ENCODE data around the gene ENTPD8. TPM values are rescaled to one million over a fixed set of nuclear protein-coding genes. Genes with fewer than 3 reads are reported as not detected.

Gene ENTPD8
- total RNA-seq, 1 donor, result not detected

DNA sequence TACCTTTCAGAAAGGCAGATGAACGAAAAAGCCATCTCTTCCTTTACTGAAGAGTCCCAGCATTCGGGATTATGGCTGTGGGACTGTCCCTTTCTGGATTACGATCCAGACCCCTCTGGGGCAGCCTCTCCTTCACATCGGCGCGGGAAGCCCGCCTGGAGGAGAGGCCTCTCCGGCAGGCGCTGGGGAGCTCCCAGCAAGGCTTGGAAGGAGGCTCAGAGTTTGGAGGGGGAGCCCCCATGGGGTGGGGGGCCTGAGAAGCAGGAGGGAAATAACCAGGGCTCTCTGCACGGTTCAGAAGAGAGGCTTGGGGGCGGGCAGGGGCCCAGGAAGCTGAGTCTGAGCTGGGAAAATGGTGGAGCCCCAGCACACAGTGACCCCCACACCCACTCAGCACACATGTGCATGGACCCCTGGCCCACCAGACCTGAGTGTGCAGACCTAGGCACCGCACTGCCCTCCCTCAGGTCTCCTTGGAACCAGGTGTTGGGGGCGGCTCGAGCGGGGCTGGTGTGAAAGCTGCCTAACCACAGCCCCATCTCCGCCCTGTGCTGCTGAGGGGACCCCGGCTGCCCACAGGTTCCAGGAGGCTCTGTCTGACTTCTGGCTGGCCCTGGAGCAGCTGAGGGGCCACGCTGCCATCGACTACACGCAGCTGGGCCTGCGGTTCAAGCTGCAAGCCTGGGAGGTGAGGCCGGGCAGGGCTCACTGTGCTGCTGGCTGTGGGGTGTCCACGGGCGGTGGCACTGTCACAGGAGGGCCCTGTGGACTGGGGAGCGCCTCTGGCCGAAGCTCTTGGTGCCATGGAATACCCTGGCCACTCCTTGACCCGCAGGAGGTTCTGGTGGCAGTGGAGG, 13.5 kb downstream of the ENTPD8 start:
- no peak overlapping the region for H2AFZ ChIP-seq (ENCODE audit: low read length)
- no peaks in the 10 kb centered on the region for H3K79me2 ChIP-seq (ENCODE audit: insufficient read depth, low read length)
- peak; percentile 82 for DNase-seq (ENCODE audit: insufficient read length, low spot score, missing footprints)
- H4K20me1 ChIP-seq (ENCODE audit: insufficient read depth, low read length), result no peaks in the 10 kb centered on the region
- H3K27me3 ChIP-seq (ENCODE audit: insufficient read depth, low read length), result no peaks in the 10 kb centered on the region
- TF ChIP-seq, protein P1, sequence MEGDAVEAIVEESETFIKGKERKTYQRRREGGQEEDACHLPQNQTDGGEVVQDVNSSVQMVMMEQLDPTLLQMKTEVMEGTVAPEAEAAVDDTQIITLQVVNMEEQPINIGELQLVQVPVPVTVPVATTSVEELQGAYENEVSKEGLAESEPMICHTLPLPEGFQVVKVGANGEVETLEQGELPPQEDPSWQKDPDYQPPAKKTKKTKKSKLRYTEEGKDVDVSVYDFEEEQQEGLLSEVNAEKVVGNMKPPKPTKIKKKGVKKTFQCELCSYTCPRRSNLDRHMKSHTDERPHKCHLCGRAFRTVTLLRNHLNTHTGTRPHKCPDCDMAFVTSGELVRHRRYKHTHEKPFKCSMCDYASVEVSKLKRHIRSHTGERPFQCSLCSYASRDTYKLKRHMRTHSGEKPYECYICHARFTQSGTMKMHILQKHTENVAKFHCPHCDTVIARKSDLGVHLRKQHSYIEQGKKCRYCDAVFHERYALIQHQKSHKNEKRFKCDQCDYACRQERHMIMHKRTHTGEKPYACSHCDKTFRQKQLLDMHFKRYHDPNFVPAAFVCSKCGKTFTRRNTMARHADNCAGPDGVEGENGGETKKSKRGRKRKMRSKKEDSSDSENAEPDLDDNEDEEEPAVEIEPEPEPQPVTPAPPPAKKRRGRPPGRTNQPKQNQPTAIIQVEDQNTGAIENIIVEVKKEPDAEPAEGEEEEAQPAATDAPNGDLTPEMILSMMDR (IDR thresholded peaks at IDR 0.05; ENCODE audit: extremely low read depth, low read depth, low read length), result no peak
- no peak overlapping the region for H3K4me2 ChIP-seq (ENCODE audit: insufficient read depth, low read length)
- H3K36me3 ChIP-seq (ENCODE audit: insufficient read depth, low read length), result no peaks in the 10 kb centered on the region
- H3K4me1 ChIP-seq (ENCODE audit: insufficient read depth, low read length), result peaks cover 4% of the 10 kb centered on the region
- no peak overlapping the region for H3K4me3 ChIP-seq (ENCODE audit: insufficient read depth, low read length)
- H3K27ac ChIP-seq (ENCODE audit: low read depth, low read length), result no peak overlapping the region
- H3K9me3 ChIP-seq (ENCODE audit: low read depth, low read length), result no peaks in the 10 kb centered on the region

DNA sequence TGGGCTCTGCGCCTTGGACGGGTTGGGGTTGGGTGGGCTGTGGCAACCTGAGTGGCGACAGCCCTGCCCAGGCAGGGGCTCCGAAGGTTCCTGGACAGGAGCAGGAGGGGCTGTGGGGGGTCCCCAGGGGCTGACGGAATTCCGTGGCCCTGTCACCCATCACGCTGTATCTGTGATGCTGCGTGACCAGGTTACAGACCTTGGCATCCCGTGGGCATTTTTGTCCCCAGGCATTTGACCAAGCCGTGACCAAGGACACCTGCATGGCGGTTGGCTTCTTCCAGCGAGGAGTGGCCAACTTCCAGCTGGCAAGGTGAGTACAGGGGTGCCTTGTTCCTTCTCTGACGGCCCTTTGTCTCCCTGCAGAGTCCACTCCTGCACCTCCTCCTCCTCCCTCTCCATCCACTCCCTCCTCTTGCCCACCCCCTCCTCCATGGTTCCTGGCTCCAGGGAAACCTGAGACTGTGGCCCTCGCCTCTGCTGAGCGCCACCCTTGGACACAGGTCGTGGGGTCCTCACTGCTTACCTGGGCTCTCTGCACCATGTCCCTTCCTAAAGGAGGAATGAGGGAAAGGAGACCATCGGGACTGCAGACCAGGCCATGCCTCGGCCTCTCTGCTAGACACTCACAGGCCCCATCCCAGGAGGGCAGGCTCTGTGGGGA, 15.0 kb downstream of the ENTPD8 start:
- TF ChIP-seq, protein P1 (IDR thresholded peaks at IDR 0.05; ENCODE audit: extremely low read depth, low read depth, low read length), result no peak
- Histone ChIP-seq H4K20me1 (ENCODE audit: insufficient read depth, low read length) (no peaks in the 10 kb centered on the region), H3K27me3 (ENCODE audit: insufficient read depth, low read length) (no peaks in the 10 kb centered on the region), H3K79me2 (ENCODE audit: insufficient read depth, low read length) (peaks cover 13% of the 10 kb centered on the region), H2AFZ (ENCODE audit: low read length) (no peak overlapping the region), H3K36me3 (ENCODE audit: insufficient read depth, low read length) (no peaks in the 10 kb centered on the region), H3K4me1 (ENCODE audit: insufficient read depth, low read length) (peaks cover 12% of the 10 kb centered on the region), H3K9me3 (ENCODE audit: low read depth, low read length) (no peaks in the 10 kb centered on the region), H3K4me2 (ENCODE audit: insufficient read depth, low read length) (no peak overlapping the region), H3K27ac (ENCODE audit: low read depth, low read length) (no peak overlapping the region), H3K4me3 (ENCODE audit: insufficient read depth, low read length) (no peak overlapping the region)
- DNase-seq (ENCODE audit: insufficient read length, low spot score, missing footprints), result no peak

DNA sequence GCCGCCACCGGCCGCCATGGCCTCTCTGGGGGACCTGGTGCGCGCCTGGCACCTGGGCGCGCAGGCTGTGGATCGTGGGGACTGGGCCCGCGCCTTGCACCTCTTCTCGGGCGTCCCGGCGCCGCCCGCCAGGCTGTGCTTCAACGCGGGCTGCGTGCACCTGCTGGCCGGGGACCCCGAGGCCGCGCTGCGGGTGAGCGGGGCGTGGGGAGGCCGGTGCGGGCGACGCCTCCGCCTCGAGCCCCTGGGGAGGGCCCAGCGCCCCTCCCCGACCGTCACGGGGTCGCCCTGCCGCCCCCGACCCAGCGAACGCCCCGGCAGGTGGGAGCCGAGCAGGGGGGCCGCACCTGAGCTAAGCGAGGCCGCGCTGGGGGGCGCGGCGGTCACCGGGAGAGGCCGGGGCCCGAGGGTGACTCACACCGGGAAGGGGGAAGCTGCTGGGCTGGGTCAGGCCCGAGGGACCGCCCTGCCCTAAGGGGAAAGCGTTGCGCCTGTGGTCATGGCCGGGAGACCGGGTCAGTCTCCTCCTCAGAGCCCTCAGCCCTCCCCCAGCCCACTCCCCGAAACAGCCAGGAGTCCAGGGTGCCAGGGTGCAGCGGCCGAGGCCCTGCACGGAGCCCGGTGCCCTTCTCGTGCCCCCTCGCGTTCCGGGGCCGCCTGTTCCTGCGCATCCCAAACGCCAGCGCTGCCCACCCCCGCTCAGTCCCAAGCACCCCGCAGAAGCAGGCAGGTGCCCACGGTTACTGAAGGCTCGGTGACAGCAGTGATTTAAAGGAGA, 17.5 kb downstream of the ENTPD8 start:
- Histone ChIP-seq H3K36me3 (ENCODE audit: insufficient read depth, low read length) (no peaks in the 10 kb centered on the region), H4K20me1 (ENCODE audit: insufficient read depth, low read length) (no peaks in the 10 kb centered on the region), H3K4me2 (ENCODE audit: insufficient read depth, low read length) (peak overlapping the region; percentile 69), H3K27ac (ENCODE audit: low read depth, low read length) (no peak overlapping the region), H3K4me1 (ENCODE audit: insufficient read depth, low read length) (peaks cover 12% of the 10 kb centered on the region), H3K9me3 (ENCODE audit: low read depth, low read length) (no peaks in the 10 kb centered on the region), H3K27me3 (ENCODE audit: insufficient read depth, low read length) (no peaks in the 10 kb centered on the region), H2AFZ (ENCODE audit: low read length) (peak overlapping the region; percentile 74), H3K79me2 (ENCODE audit: insufficient read depth, low read length) (peaks cover 20% of the 10 kb centered on the region), H3K4me3 (ENCODE audit: insufficient read depth, low read length) (peak overlapping the region; percentile 87)
- peak; percentile 91 for DNase-seq (ENCODE audit: insufficient read length, low spot score, missing footprints)
- TF ChIP-seq, protein P1 (IDR thresholded peaks at IDR 0.05; ENCODE audit: extremely low read depth, low read depth, low read length), result no peak

All from osteoblast (primary cell).